ENCODE measurements around the gene FAM229B.
"Not testable (repeated sequence)": the region's sequence is repeated elsewhere in the genome, so short reads cannot be mapped to it uniquely, and the experiment has no call there.

Gene FAM229B

GRCh38 chr6:112062966-112063365 is 24.4 kb upstream of the FAM229B start:
- DNase-seq (ENCODE audit: low read depth in 2 of 2), result no peak

DNA sequence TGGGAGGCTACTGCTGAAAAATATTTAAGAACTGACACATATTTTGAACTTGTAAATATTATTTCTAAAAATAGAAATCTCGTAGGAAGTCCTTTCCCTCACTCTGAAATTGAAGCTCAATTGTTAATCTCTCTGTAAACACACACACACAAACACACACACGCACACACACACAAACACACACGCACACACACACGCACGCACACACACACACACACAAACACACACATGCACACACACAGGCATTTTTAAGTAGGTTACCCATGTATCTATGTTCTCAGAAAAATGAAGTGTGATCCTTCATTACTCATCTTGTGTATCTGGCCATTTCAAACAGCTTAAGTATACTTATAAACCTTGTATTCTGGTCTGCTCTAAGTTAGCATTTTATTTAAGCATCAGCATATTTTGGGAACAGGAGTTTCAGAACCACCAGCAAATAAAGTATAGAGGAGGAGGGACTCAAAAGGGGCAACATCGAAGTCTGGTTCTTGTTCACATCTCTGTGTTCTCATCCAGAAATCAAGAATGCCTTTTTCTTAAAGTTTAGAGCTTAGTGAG is 21.9 kb upstream of the FAM229B start:
- no peak for DNase-seq (ENCODE audit: low read depth in 2 of 2)

DNA sequence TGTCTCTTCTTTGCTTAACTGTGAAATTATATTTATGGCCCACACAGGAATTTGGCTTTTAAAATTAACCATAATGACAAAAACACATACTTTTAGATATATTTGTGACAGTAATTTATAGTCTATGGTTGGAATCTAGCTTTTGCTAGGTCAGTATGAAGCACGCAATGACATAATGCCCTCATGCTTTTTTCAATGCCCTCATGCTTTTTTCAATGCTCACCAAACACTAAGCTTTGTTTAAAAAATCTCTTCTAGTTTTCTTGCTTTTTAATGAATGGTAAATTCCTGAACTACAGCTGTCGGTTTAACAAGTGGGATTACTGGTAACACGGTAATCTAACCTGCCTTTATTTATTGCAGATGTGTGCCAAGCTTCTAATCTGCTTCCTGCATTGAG is 20.8 kb upstream of the FAM229B start:
- no peak for DNase-seq (ENCODE audit: low read depth in 2 of 2)

DNA sequence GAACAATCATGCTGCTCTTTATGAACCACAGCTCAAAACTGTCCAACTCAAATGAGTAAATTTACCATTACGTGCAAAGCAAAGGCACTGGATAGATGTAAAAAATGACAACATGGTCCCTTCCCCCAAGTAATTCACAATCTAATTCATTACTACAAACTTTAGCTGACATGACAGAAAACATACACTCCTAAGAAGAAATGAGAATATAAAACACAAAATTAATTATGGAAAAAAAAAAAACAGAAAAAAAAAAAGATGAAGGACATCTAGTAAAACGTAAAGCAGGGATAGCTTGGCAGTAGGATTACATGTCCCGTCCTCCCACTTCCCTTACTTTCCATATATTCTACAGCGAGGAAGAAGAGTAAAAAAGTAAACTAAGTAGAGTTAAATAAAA is 5.8 kb upstream of the FAM229B start:
- no peak for DNase-seq (ENCODE audit: low read depth in 2 of 2)

- no peak for DNase-seq (ENCODE audit: low read depth in 2 of 2)
These were observed 1.9 kb upstream of the FAM229B start for GRCh38 chr6:112085286-112086065.

DNA sequence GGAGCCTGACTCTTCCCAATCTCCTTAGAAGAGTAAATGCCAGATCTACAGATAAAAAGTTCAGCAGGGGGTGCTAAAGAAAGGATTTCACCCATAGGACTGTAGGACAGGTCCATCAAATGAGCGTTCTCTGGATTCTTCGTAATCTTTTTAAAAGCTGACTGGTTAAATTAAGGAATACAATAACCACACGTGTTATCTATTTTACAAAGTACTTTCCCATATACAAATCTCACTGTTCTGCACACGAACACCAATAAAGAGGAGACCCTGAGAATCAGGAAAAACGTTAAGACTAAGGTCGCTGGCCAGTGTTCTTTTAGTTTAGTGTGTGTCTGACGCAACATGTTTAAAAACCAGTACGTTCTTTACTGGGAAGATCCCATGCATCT is 651 bp upstream of the FAM229B start:
- no peak for DNase-seq (ENCODE audit: low read depth in 2 of 2)

- no peak for DNase-seq (ENCODE audit: low read depth in 2 of 2)
These were observed 525 bp downstream of the FAM229B start for GRCh38 chr6:112087916-112088315.

DNA sequence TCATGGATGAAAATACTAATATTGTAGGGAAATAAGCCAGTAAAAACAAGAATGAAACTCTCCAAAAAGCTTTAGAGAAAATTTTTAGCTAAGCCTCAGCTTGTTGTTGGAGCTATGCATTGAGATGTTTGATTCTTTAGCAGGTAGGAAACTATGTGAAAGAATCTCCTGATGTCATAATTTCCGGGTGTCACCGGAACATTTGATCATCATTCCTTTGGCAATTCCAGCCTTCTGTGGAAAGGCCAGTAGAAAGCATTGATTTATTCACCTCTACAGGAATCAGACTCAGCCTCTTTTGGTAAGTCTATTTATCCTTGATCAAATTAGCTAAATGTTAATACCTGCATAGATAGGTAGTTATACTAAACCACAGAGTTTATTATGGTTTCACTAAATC is 9.5 kb downstream of the FAM229B start:
- no peak for DNase-seq (ENCODE audit: low read depth in 2 of 2)

GRCh38 chr6:112100561-112100960 is 13.2 kb downstream of the FAM229B start:
- DNase-seq (ENCODE audit: low read depth in 2 of 2), result no peak

GRCh38 chr6:112106026-112106425 is 18.6 kb downstream of the FAM229B start:
- DNase-seq (ENCODE audit: low read depth in 2 of 2), result not testable (repeated sequence)

- no peak for DNase-seq (ENCODE audit: low read depth in 2 of 2)
These were observed 19.2 kb downstream of the FAM229B start for GRCh38 chr6:112106562-112106961.

DNA sequence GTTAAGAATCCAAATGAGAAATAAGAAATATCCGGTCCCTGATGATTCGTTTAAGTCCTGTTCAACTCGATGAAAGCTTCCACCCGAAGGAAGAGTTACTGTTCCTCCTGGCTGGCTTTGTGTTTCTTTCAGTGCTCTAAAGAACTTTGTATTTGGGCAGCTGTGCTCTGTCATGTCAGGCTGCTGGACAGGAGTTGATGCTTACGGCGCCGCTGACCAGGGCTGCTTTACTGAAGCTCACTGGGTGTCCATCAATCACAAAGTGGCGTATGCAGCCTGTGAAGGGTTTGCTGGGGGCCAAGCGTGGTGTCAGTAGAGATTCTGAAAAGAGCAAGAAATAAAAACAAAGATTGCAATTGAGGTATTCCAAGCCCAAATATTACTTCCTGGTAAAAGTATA is 21.9 kb downstream of the FAM229B start:
- no peak for DNase-seq (ENCODE audit: low read depth in 2 of 2)

GRCh38 chr6:112113431-112113830 is 26.0 kb downstream of the FAM229B start:
- no peak for DNase-seq (ENCODE audit: low read depth in 2 of 2)

- DNase-seq (ENCODE audit: low read depth in 2 of 2), result no peak
These were observed 26.5 kb downstream of the FAM229B start for GRCh38 chr6:112113918-112114317.

DNA sequence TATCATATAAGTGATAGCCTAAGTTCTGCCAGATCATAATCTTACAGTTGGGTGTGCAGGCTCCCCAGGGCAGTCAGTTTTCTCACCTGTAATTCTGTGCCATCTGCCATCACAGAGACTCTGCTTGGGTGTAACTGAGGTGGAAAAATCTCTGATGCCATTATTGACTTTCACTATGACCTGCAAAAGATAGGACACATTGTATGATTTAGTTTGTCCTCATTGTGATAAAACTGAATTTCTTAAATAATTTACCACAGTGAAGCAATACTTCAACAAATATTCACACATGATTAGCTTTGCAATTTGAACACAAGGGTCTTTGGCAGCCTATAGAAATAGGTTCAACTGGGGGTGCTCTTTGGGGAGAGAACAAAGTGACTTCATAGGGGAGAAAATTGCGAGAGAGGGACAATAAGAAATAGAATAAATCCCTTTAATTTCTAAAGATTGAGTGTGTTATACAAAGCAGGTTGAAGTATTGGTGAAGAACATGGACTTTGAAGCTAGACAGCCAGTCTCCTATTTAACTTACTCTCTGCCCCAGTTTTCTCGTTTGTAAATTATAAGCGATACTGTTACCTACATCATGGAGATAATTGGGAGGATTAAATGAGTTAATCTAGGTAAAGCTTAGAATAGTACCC is 27.3 kb downstream of the FAM229B start:
- no peak for DNase-seq (ENCODE audit: low read depth in 2 of 2)

DNA sequence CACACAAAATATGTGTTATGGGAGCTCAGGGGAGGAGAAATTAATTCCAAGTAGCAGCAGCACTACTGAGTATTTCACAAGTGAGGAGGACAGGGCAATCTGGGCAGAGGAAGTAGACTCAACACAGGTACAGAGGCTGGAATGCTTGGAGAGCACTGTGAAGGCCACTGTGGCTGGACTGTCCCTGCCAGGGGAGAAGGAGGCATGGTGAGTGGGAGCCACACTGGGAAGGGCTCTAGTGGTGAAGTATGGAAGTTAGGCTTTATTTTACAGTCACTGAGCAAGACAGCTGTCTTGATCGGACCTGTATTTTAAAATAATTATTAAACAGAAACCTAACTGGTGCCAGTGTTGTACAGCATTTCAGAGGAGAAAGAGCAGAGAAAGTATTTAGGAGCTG is 28.8 kb downstream of the FAM229B start:
- no peak for DNase-seq (ENCODE audit: low read depth in 2 of 2)

DNA sequence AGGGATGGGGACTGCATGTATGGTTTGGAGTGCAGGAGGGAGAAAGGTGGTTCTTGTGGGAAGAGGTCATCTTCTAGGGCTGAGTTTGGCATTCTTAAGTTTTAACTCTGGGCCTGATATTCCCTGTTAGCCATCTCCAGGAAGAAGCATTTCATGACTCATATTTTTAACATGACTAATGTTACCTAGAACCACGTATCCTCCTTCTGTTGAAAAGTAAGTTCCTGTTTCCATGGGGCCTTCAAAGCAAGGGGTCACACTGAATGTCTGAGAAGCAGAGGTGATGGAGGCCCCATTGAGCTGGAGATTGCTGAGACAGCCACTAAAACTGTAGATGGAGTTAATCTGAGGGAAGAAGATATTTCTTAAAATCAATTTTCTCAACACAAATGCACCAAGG is 30.2 kb downstream of the FAM229B start:
- DNase-seq (ENCODE audit: low read depth in 2 of 2), result no peak

DNA sequence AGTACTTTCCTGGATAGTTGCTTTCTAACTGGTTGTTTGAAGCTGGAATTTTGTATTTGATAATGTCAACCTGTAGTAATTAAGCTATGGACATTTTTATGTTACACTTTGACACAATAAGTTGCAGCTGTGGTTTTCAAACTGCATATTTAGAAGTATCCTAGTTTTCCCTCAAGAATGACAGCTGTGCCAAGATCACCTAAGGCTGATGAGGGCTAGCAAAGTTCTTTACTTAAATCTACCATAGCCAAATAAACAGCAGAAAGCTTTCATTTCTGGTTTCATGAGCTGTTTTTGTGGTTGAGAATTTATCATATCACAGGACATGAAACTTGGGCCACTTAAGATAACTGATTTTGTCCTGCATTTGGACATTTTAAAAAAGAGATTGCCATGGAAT is 30.6 kb downstream of the FAM229B start:
- no peak for DNase-seq (ENCODE audit: low read depth in 2 of 2)

DNA sequence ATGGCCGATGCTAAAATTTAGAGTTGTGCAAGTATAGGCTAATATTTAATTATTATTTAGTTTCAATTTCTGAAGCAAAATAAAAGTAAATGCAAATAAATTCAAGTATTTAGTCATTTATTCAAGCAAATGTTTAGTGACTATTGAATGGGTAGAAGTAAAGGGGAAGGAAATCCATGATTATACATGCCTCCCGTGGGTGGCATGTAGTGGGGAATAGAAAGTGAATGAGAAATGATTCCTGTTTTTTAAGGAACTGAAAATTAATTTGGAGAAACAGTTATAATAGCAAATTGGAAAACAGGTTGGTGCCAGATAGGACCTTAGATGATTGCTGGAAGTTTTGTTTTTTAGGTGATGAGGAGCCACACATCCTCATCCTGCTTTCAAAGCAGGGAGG is 35.4 kb downstream of the FAM229B start:
- DNase-seq (ENCODE audit: low read depth in 2 of 2), result no peak

DNA sequence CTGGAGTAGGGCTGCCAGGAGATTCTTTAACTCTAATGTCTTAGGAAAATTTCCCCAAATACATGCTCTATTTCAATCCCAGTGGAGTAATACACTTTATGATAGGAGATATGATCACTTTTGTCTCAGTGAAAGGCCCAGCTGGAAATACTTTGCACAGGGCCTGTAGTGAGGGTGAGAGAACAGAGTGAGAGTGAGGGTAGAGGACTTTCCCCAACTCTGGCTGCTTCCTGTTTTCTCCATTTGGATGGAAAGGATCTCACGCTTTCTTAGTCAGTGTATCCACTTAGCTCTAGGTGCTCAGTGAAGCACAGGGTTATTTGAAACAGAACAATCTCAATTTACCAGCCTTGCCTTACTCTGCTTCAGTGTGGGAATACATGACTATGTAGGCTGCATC is 36.6 kb downstream of the FAM229B start:
- DNase-seq (ENCODE audit: low read depth in 2 of 2), result no peak

DNA sequence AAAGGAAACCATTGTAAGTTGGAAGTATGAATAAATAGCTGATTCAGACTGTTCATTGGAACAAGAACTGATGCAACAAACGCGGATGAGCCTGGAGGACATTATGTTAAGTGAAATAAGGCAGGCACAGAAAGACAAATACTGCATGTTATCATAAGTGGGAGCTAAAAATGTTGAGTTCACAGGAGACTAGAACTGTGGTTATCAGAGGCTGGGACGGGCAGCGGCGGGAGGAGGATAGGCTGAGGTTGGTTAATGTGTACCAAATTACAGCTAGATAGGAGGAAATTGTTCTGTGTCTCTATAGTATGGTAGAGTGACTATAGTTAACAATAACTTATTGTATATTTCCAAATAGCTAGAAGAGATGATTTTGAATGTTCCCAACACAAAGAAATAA is 40.8 kb downstream of the FAM229B start:
- DNase-seq (ENCODE audit: low read depth in 2 of 2), result no peak

DNA sequence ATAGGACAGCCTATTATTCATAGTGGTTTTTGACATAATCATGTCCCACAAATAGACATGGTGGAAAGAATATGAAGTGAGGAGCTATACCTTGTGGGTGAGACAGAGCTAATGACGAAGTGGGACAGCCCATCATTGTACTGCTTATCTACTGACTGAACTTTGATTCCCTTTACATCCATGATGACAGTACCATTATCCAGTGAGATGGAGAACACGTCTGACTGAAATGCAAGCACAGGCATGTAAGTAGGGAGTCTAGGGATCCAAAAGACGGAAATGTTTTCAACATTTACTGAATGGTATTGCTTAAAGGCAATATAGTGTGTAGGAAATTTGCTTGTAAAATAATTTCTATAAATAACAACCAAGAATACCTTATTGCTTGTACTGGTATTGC is 43.5 kb downstream of the FAM229B start:
- DNase-seq (ENCODE audit: low read depth in 2 of 2), result no peak

DNA sequence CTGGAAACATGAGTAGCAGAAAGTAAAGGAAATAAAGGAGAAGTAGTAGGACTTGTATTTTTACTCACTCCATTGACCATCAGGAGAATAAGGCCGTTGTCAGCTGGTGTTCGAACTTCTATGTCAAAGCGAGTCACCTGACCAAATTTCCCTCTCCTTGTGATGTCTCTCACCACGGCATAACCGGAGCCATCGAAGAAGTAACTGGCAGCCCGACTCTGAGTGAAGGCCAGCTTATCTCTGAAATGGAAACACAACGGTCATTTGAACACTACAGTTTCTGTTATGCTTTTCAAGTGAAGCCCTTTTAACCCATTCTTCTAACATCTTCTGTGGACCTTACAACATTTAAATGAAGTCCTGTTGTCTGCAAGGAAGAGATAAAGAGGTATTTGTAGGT is 51.7 kb downstream of the FAM229B start:
- no peak for DNase-seq (ENCODE audit: low read depth in 2 of 2)
